Measurements from ENCODE around the gene MYDGF. TPM values are rescaled to one million over a fixed set of nuclear protein-coding genes. Genes with fewer than 3 reads are reported as not detected.
"Not testable (repeated sequence)": the region's sequence is repeated elsewhere in the genome, so short reads cannot be mapped to it uniquely, and the experiment has no call there.

MYDGF gene
- total RNA-seq, 1 donor from 2014 or later: 94.5 TPM

GRCh38 chr19:4700693-4700970 lies 30.5 kb upstream of the MYDGF start:
- intact Hi-C loops (cut with micrococcal nuclease): no loop called here

GRCh38 chr19:4699826-4700692 lies 29.9 kb upstream of the MYDGF start:
- intact Hi-C loops (cut with micrococcal nuclease): no loop called here

GRCh38 chr19:4697304-4697703 lies 27.2 kb upstream of the MYDGF start:
- intact Hi-C loops (cut with micrococcal nuclease): no loop called here

GRCh38 chr19:4695224-4695731 lies 25.1 kb upstream of the MYDGF start:
- intact Hi-C loops (cut with micrococcal nuclease): no loop called here

- intact Hi-C loops (cut with micrococcal nuclease): no loop called here
Measured at GRCh38 chr19:4694211-4694987, 24.3 kb upstream of the MYDGF start.

GRCh38 chr19:4693471-4694121 lies 23.5 kb upstream of the MYDGF start:
- intact Hi-C loops (cut with micrococcal nuclease): no loop called here

GRCh38 chr19:4693078-4693350 lies 22.9 kb upstream of the MYDGF start:
- intact Hi-C loops (cut with micrococcal nuclease): no loop called here

- intact Hi-C loops (cut with micrococcal nuclease): no loop called here
Measured at GRCh38 chr19:4692251-4693077, 22.3 kb upstream of the MYDGF start.

GRCh38 chr19:4691373-4691772 lies 21.2 kb upstream of the MYDGF start:
- intact Hi-C loops (cut with micrococcal nuclease): no loop called here

- intact Hi-C loops (cut with micrococcal nuclease): no loop called here
Measured at GRCh38 chr19:4690361-4690760, 20.2 kb upstream of the MYDGF start.

- intact Hi-C loops (cut with micrococcal nuclease): no loop called here
Measured at GRCh38 chr19:4689403-4689802, 19.3 kb upstream of the MYDGF start.

- intact Hi-C loops (cut with micrococcal nuclease): no loop called here
Measured at GRCh38 chr19:4688587-4688986, 18.4 kb upstream of the MYDGF start.

- intact Hi-C loops (cut with micrococcal nuclease): no loop called here
Measured at GRCh38 chr19:4687396-4687795, 17.3 kb upstream of the MYDGF start.

GRCh38 chr19:4686700-4687099 lies 16.6 kb upstream of the MYDGF start:
- intact Hi-C loops (cut with micrococcal nuclease): no loop called here

GRCh38 chr19:4684312-4685095 lies 14.4 kb upstream of the MYDGF start:
- intact Hi-C loops (cut with micrococcal nuclease): no loop called here

GRCh38 chr19:4682417-4683200 lies 12.5 kb upstream of the MYDGF start:
- intact Hi-C loops (cut with micrococcal nuclease): no loop called here

- intact Hi-C loops (cut with micrococcal nuclease): not testable (repeated sequence)
Measured at GRCh38 chr19:4680021-4680420, 9.9 kb upstream of the MYDGF start.

- intact Hi-C loops (cut with micrococcal nuclease): loop anchor here (1.0 to 2.0 kb wide), 2 partner anchors 9 to 40 kb away; partner anchors contain the start of genes MYDGF and TNFAIP8L1
Measured at GRCh38 chr19:4678881-4679790, 9.0 kb upstream of the MYDGF start.

Measured in T-helper 1 cell treated with Interleukin-12 subunit alpha and Interleukin-12 subunit beta and Interleukin-4 antibody, amounts not matched to agents 30 ng/mL and 1 ng/mL, for 36 hours (primary cell).